ENCODE measurements around the gene FAM107B. TPM values are rescaled to one million over a fixed set of nuclear protein-coding genes. Genes with fewer than 3 reads are reported as not detected.

FAM107B gene
- total RNA-seq, 4 donors from 2014 or later = 31.5 to 59.0 (median 39.3) TPM

DNA sequence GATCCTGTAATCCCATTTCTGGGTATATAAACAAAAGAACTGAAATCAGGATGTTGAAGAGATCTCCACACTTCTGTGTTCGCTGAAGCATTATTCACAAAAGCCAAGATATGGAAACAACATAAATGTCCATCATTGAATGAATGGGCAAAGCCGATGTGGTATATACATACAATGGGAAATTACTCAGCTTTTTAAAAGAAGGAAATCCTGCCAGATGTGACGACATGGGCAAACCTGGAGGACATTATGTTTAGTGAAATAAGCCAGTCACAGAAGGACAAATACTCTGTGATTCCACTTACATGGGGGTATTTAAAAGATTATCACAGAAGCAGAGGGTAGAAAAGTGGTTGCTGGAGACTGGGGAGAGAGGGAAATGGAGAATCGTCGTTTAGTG lies 23.9 kb upstream of the FAM107B start:
- TF ChIP-seq, protein P1, sequence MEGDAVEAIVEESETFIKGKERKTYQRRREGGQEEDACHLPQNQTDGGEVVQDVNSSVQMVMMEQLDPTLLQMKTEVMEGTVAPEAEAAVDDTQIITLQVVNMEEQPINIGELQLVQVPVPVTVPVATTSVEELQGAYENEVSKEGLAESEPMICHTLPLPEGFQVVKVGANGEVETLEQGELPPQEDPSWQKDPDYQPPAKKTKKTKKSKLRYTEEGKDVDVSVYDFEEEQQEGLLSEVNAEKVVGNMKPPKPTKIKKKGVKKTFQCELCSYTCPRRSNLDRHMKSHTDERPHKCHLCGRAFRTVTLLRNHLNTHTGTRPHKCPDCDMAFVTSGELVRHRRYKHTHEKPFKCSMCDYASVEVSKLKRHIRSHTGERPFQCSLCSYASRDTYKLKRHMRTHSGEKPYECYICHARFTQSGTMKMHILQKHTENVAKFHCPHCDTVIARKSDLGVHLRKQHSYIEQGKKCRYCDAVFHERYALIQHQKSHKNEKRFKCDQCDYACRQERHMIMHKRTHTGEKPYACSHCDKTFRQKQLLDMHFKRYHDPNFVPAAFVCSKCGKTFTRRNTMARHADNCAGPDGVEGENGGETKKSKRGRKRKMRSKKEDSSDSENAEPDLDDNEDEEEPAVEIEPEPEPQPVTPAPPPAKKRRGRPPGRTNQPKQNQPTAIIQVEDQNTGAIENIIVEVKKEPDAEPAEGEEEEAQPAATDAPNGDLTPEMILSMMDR (IDR thresholded peaks at IDR 0.05; ENCODE audit: low read depth) = no peak

DNA sequence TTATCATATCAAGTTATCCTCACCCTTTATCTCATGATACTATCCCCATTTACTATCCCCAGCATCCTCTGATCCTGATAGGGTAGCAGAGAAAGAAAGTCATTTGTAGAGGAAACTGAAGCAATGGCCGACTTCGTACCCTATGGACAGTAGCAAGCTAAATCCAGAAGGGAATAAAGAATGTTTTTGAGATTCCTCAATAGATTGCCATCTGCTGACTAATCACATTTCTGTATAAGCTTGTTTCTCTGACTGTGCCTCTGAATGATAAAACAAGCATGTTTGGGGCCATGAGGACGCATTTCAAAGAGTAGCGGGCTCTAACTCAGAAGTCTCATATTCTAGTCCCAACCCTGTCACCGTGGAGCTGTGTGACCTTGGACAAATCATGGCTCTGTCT lies 13.2 kb upstream of the FAM107B start:
- TF ChIP-seq, protein P1 (IDR thresholded peaks at IDR 0.05; ENCODE audit: low read depth) = no peak

DNA sequence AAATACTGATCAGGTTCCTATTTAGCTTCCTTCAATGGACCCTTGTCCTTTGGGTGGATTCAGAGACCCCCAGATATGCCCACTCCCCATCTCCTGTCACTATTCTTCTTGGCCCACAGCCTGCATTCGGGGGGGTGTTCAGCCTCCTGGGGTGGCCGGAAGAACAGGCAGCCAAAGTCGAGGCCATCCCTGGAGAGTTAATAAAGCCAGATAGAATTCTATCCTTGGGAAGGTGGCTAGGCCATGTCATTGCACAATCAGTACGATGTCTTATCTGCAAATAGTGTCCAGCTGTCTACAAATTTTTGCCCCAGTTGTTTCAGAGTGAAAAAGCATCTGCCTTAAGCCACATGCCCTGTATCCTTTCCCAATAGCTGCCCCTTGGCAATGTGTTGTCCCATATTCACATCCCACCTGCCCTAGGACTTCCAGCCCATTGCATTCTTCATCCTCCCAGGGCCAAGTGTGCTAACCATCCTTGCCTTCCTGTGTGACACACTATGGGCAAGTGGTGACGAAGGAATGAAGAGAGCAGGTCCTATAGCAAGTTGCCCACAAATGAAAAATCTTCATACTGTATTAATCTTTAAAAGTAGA lies 9.9 kb upstream of the FAM107B start:
- TF ChIP-seq, protein P1 (IDR thresholded peaks at IDR 0.05; ENCODE audit: low read depth) = no peak

DNA sequence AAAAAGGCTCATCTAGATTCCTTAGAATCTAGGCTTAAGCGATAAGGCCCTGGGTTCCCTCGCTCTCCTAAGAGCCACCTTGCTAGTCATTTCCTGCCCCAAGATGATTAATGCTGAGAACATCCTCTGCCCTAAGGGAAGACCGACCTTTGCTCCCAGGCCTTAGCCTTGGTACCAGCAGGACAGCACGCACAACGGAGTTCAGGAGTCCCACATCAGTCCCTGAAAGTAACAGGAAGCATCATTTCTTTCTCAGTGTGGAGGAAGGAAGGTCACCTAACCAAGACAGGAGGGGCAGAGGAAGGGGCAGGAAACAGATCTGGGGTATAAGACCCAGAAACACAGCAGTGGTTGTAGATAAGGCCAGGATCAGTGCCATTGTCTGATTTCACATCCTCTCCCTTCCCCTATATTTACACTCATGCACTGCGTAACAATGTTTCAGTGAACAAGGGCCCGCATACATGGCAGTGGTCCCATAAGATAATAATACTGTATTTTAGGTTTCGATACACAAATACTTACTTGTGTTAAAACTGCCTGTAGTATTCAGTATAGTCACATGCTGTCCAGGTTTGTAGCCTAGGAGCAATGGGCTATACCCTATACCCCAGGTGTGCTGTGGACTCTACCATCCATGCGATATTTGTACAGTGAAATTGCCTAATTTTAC lies 8.1 kb upstream of the FAM107B start:
- TF ChIP-seq, protein P1 (IDR thresholded peaks at IDR 0.05; ENCODE audit: low read depth) = no peak

DNA sequence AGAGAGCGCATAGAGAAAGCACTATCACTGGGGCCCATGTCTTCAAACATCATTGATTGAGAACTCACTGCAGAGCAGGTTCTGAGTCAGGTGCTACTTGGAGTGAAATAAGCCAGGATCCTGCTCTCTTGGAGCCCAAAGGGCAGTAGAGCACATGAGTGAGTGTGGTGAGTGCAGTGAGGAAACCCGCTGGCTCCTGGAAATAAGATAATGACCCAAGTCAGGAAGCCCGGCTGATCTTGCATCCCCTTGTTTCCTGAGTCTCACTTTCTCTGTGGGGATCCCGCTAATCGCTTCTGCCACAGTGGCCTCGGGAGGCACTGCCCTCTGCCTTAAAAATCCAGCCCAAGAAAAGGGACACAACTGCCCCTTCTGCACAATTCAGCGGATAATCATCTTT lies 7.1 kb upstream of the FAM107B start:
- TF ChIP-seq, protein P1 (IDR thresholded peaks at IDR 0.05; ENCODE audit: low read depth) = no peak

DNA sequence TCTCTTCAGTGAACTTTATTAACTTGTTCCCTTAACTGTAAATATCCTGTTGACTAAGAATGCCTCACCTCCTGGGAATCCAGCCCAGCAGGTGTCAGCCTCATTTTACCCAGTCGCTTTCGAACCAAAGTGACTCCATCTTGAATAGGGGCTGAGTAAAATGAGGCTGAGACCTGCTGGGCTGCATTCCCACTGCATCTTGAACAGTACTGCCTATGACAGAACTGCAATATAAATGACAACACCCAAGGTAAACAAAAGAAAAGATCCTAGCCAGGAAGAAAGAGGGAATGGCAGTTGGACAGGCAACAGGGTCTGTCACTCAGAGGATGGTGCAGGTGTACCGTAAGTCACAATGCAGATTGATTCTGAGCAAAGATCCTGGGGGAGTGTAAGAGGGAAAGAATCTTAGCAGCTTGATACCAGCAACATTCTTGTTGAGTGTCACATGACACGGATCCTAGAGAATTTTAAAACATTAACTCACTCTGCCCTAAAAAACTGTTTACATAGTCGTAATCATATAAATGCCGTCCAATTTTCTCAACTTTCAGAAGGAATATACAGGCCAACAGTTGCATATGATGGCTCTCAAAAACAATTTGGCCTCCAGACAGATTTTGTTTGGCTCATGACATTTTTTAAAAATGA lies 4.4 kb upstream of the FAM107B start:
- TF ChIP-seq, protein P1 (IDR thresholded peaks at IDR 0.05; ENCODE audit: low read depth) = no peak

DNA sequence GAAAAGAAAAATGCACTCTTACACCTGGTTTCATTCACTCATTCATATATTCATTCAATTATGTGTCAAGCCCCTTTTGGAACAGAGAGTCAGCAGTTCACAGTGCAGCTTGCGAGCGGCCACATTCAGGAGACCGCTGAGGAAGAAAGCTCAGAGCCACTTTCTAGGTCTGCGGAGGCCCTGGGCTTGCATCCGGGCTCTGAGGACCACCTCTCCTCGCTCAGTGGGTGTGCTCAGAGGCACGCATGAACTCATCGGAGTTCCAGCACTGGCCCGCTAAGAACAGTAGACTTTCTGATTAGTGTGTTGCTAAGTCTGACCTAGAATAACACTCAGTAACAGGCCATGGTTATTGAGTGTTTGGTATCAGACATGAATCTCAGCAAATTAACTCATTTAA lies 1.8 kb upstream of the FAM107B start:
- TF ChIP-seq, protein P1 (IDR thresholded peaks at IDR 0.05; ENCODE audit: low read depth) = no peak

Measured in subcutaneous adipose tissue (tissue), 4 donors.